ENCODE results near the gene MAP6. TPM values are rescaled to one million over a fixed set of nuclear protein-coding genes. Genes with fewer than 3 reads are reported as not detected.
"Not testable (repeated sequence)": the region's sequence is repeated elsewhere in the genome, so short reads cannot be mapped to it uniquely, and the experiment has no call there.

Gene MAP6
- total RNA-seq, 2 experiments from 2014 or later, result not detected

- CTCF ChIA-PET, result interaction anchor here (1.0 kb wide), 1 partner anchor 16 kb away, joined by 4 read pairs; no protein-coding TSS in a partner anchor
- no peak overlapping the region for H3K4me3 Mint-ChIP-seq
- peaks cover 4% of the 10 kb centered on the region for H3K36me3 Mint-ChIP-seq (ENCODE audit: low read depth)
- H3K27ac Mint-ChIP-seq, result no peak overlapping the region
- peaks cover 18% of the 10 kb centered on the region for H3K9me3 Mint-ChIP-seq
- DNase-seq, result peak; percentile 5
- H3K4me1 Mint-ChIP-seq (ENCODE audit: low read depth), result peaks cover 14% of the 10 kb centered on the region
- H3K27me3 Mint-ChIP-seq (ENCODE audit: low read depth), result peaks cover 49% of the 10 kb centered on the region
- intact Hi-C loops (cut with micrococcal nuclease), result no loop called here
Observed at GRCh38 chr11:75689863-75690609, 21.2 kb upstream of the MAP6 start.

- H3K27ac Mint-ChIP-seq; H3K4me1 Mint-ChIP-seq (ENCODE audit: low read depth); H3K4me3 Mint-ChIP-seq; H3K36me3 Mint-ChIP-seq (ENCODE audit: low read depth); DNase-seq; intact Hi-C loops (cut with micrococcal nuclease): not testable (repeated sequence)
- peaks cover 51% of the 10 kb centered on the region for H3K27me3 Mint-ChIP-seq (ENCODE audit: low read depth)
- CTCF ChIA-PET, result interaction anchor here (1.2 kb wide), 1 partner anchor 22 kb away, joined by 3 read pairs; no protein-coding TSS in a partner anchor
- H3K9me3 Mint-ChIP-seq, result peaks cover 24% of the 10 kb centered on the region
Observed at GRCh38 chr11:75683856-75684255, 15.0 kb upstream of the MAP6 start.

- intact Hi-C loops (cut with micrococcal nuclease), result no loop called here
- Mint-ChIP-seq H3K9me3 (peaks cover 1% of the 10 kb centered on the region), H3K36me3 (ENCODE audit: low read depth) (no peaks in the 10 kb centered on the region), H3K27ac (no peak overlapping the region), H3K4me1 (ENCODE audit: low read depth) (peaks cover 4% of the 10 kb centered on the region), H3K4me3 (no peak overlapping the region), H3K27me3 (ENCODE audit: low read depth) (peaks cover 30% of the 10 kb centered on the region)
- CTCF ChIA-PET, result no interaction called here
- no peak for DNase-seq
Observed at GRCh38 chr11:75679566-75679965, 10.7 kb upstream of the MAP6 start.

GRCh38 chr11:75678620-75679259 lies 9.9 kb upstream of the MAP6 start:
- CTCF ChIA-PET, result interaction anchor here (1.1 to 1.9 kb wide), 3 partner anchors 14 to 28 kb away, joined by 3 to 5 read pairs (median 4); no protein-coding TSS in a partner anchor
- Mint-ChIP-seq H3K9me3 (no peaks in the 10 kb centered on the region), H3K27me3 (ENCODE audit: low read depth) (peaks cover 27% of the 10 kb centered on the region), H3K4me3 (no peak overlapping the region), H3K27ac (no peak overlapping the region), H3K36me3 (ENCODE audit: low read depth) (no peaks in the 10 kb centered on the region), H3K4me1 (ENCODE audit: low read depth) (peaks cover 10% of the 10 kb centered on the region)
- intact Hi-C loops (cut with micrococcal nuclease), result no loop called here
- DNase-seq, result no peak

GRCh38 chr11:75677909-75678308 lies 9.1 kb upstream of the MAP6 start:
- Mint-ChIP-seq H3K4me3 (no peak overlapping the region), H3K27me3 (ENCODE audit: low read depth) (peaks cover 23% of the 10 kb centered on the region), H3K4me1 (ENCODE audit: low read depth) (peaks cover 11% of the 10 kb centered on the region), H3K27ac (no peak overlapping the region), H3K9me3 (no peaks in the 10 kb centered on the region), H3K36me3 (ENCODE audit: low read depth) (no peaks in the 10 kb centered on the region)
- CTCF ChIA-PET, result interaction anchor here (1.1 to 1.9 kb wide), 3 partner anchors 13 to 29 kb away, joined by 3 to 5 read pairs (median 4); no protein-coding TSS in a partner anchor
- DNase-seq, result no peak
- intact Hi-C loops (cut with micrococcal nuclease), result no loop called here

GRCh38 chr11:75677275-75677674 lies 8.4 kb upstream of the MAP6 start:
- no peak overlapping the region for H3K4me3 Mint-ChIP-seq
- intact Hi-C loops (cut with micrococcal nuclease), result no loop called here
- no peak overlapping the region for H3K27ac Mint-ChIP-seq
- no peaks in the 10 kb centered on the region for H3K36me3 Mint-ChIP-seq (ENCODE audit: low read depth)
- H3K9me3 Mint-ChIP-seq, result no peaks in the 10 kb centered on the region
- peaks cover 11% of the 10 kb centered on the region for H3K4me1 Mint-ChIP-seq (ENCODE audit: low read depth)
- peaks cover 24% of the 10 kb centered on the region for H3K27me3 Mint-ChIP-seq (ENCODE audit: low read depth)
- DNase-seq, result no peak
- CTCF ChIA-PET, result interaction anchor here (1.4 to 1.9 kb wide), 2 partner anchors 28 to 30 kb away, joined by 4 to 5 read pairs; no protein-coding TSS in a partner anchor

- CTCF ChIA-PET, result interaction anchor here (0.9 kb wide), 1 partner anchor 10 kb away, joined by 3 read pairs; no protein-coding TSS in a partner anchor
- intact Hi-C loops (cut with micrococcal nuclease), result no loop called here
- H3K4me3 Mint-ChIP-seq, result no peak overlapping the region
Observed at GRCh38 chr11:75673977-75674582, 5.2 kb upstream of the MAP6 start.

GRCh38 chr11:75667831-75668450 lies 897 bp downstream of the MAP6 start:
- Mint-ChIP-seq H3K36me3 (ENCODE audit: low read depth) (no peaks in the 10 kb centered on the region), H3K27me3 (ENCODE audit: low read depth) (peaks cover 71% of the 10 kb centered on the region), H3K4me3 (peak overlapping the region; percentile 76), H3K4me1 (ENCODE audit: low read depth) (peaks cover 5% of the 10 kb centered on the region), H3K27ac (no peak overlapping the region), H3K9me3 (no peaks in the 10 kb centered on the region)
- intact Hi-C loops (cut with micrococcal nuclease), result no loop called here
- DNase-seq, result peak; percentile 23
- CTCF ChIA-PET, result interaction anchor here (1.2 kb wide), 1 partner anchor 38 kb away, joined by 5 read pairs; no protein-coding TSS in a partner anchor

More at GRCh38 chr11:75673977-75674582, 5.2 kb upstream of the MAP6 start:
- H3K27ac Mint-ChIP-seq, result no peak overlapping the region
- peaks cover 11% of the 10 kb centered on the region for H3K4me1 Mint-ChIP-seq (ENCODE audit: low read depth)
- H3K9me3 Mint-ChIP-seq, result no peaks in the 10 kb centered on the region
- DNase-seq, result peak; percentile 57
- H3K36me3 Mint-ChIP-seq (ENCODE audit: low read depth), result no peaks in the 10 kb centered on the region
- peaks cover 47% of the 10 kb centered on the region for H3K27me3 Mint-ChIP-seq (ENCODE audit: low read depth)

- Mint-ChIP-seq H3K36me3 (ENCODE audit: low read depth) (no peaks in the 10 kb centered on the region), H3K9me3 (no peaks in the 10 kb centered on the region), H3K27ac (no peak overlapping the region), H3K27me3 (ENCODE audit: low read depth) (peaks cover 69% of the 10 kb centered on the region), H3K4me3 (peak overlapping the region; percentile 34), H3K4me1 (ENCODE audit: low read depth) (peaks cover 5% of the 10 kb centered on the region)
- CTCF ChIA-PET, result no interaction called here
- peak; percentile 8 for DNase-seq
- intact Hi-C loops (cut with micrococcal nuclease), result no loop called here
Observed at GRCh38 chr11:75667255-75667830, 1.5 kb downstream of the MAP6 start.

- CTCF ChIA-PET, result interaction anchor here (0.7 kb wide), 1 partner anchor 527 kb away, joined by 3 read pairs; no protein-coding TSS in a partner anchor
- intact Hi-C loops (cut with micrococcal nuclease), result no loop called here
- Mint-ChIP-seq H3K27me3 (ENCODE audit: low read depth) (peaks cover 56% of the 10 kb centered on the region), H3K4me3 (no peak overlapping the region), H3K27ac (no peak overlapping the region), H3K9me3 (no peaks in the 10 kb centered on the region), H3K4me1 (ENCODE audit: low read depth) (peaks cover 5% of the 10 kb centered on the region), H3K36me3 (ENCODE audit: low read depth) (no peaks in the 10 kb centered on the region)
- DNase-seq, result no peak
Observed at GRCh38 chr11:75665990-75666389, 2.8 kb downstream of the MAP6 start.

GRCh38 chr11:75665126-75665525 lies 3.7 kb downstream of the MAP6 start:
- no peaks in the 10 kb centered on the region for H3K36me3 Mint-ChIP-seq (ENCODE audit: low read depth)
- CTCF ChIA-PET, result interaction anchor here (1.0 to 1.4 kb wide), 4 partner anchors 9 to 487 kb away, joined by 3 to 5 read pairs (median 3); no protein-coding TSS in a partner anchor
- intact Hi-C loops (cut with micrococcal nuclease), result no loop called here

More at GRCh38 chr11:75665126-75665525, 3.7 kb downstream of the MAP6 start:
- Mint-ChIP-seq H3K4me1 (ENCODE audit: low read depth) (peaks cover 5% of the 10 kb centered on the region), H3K9me3 (no peaks in the 10 kb centered on the region), H3K27me3 (ENCODE audit: low read depth) (peaks cover 52% of the 10 kb centered on the region), H3K4me3 (no peak overlapping the region), H3K27ac (no peak overlapping the region)
- DNase-seq, result no peak

Data from activated naive CD4-positive, alpha-beta T cell treated with anti-CD3 and anti-CD28 coated beads for 36 hours (primary cell).